HepG2 (cell line): ENCODE results near the gene TBC1D16. TPM values are rescaled to one million over a fixed set of nuclear protein-coding genes. Genes with fewer than 3 reads are reported as not detected.
A peak's percentile ranks its signal among the peaks of the same experiment; 100 is the strongest.

Source experiments
- ARNT ChIP-seq: fragments of 450-650 bp; IDR thresholded peaks from 2 replicates; pipeline ENCODE4 v1.6.1; 2017
- CC2D1A ChIP-seq: sonication (generic); formaldehyde crosslinking; IDR thresholded peaks from 2 replicates; pipeline ENCODE4 v1.8.1; 2023; ENCODE audit warnings: mild to moderate bottlenecking, missing genetic modification reagents
- FOSL2 ChIP-seq: sonication (generic); formaldehyde crosslinking; IDR thresholded peaks from 2 replicates; pipeline ENCODE4 v1.4.0; 2020; ENCODE audit warnings: missing genetic modification reagents
- FOXM1 ChIP-seq: sonication (generic); formaldehyde crosslinking; IDR thresholded peaks from 2 replicates; pipeline ENCODE4 v1.5.0; 2020; ENCODE audit warnings: missing genetic modification reagents
- HNF1B ChIP-seq: sonication (generic); formaldehyde crosslinking; IDR thresholded peaks from 2 replicates; pipeline ENCODE4 v1.5.1; 2020; ENCODE audit warnings: mild to moderate bottlenecking, moderate library complexity, missing genetic modification reagents
- IKZF4 ChIP-seq: sonication (generic); formaldehyde crosslinking; IDR thresholded peaks from 2 replicates; pipeline ENCODE4 v1.5.1; 2020; ENCODE audit warnings: borderline replicate concordance, mild to moderate bottlenecking, low read depth, missing genetic modification reagents; ENCODE audit errors: not compliant biosample characterization
- LBX2 ChIP-seq: sonication (generic); formaldehyde crosslinking; IDR thresholded peaks from 2 replicates; pipeline ENCODE4 v1.5.0; 2020; ENCODE audit warnings: missing genetic modification reagents, mild to moderate bottlenecking, borderline replicate concordance
- MBD4 ChIP-seq: IDR thresholded peaks from 2 replicates; pipeline ENCODE4 v1.6.1; 2012; ENCODE audit warnings: low read length, inconsistent platforms, borderline replicate concordance
- MED8 ChIP-seq: sonication (generic); formaldehyde crosslinking; IDR thresholded peaks from 2 replicates; pipeline ENCODE4 v1.8.1; 2023; ENCODE audit warnings: mild to moderate bottlenecking, missing genetic modification reagents; ENCODE audit not compliant: insufficient replicate concordance
- MIER3 ChIP-seq: IDR thresholded peaks from 2 replicates; pipeline ENCODE4 v1.6.1; 2016; ENCODE audit warnings: missing compliant biosample characterization, borderline replicate concordance
- MLLT10 ChIP-seq: sonication (generic); formaldehyde crosslinking; IDR thresholded peaks from 2 replicates; pipeline ENCODE4 v1.4.0; 2020; ENCODE audit warnings: missing genetic modification reagents
- MXI1 ChIP-seq: IDR thresholded peaks from 3 replicates; pipeline ENCODE4 v1.6.1; 2012; ENCODE audit warnings: low read depth, low read length, inconsistent platforms, borderline replicate concordance
- NCOA1 ChIP-seq: sonication (generic); formaldehyde crosslinking; IDR thresholded peaks from 2 replicates; pipeline ENCODE4 v1.9.0; 2021; ENCODE audit warnings: missing genetic modification reagents
- NR0B2 ChIP-seq: sonication (generic); formaldehyde crosslinking; IDR thresholded peaks from 2 replicates; pipeline ENCODE4 v1.4.0; 2020; ENCODE audit warnings: mild to moderate bottlenecking, missing genetic modification reagents
- RBFOX2 ChIP-seq: fragments of 200-400 bp; formaldehyde crosslinking; IDR thresholded peaks from 2 replicates; pipeline ENCODE4 v1.6.1; 2017; ENCODE audit warnings: low read depth, mild to moderate bottlenecking, low read length
- SYNCRIP ChIP-seq: fragments of 200-400 bp; formaldehyde crosslinking; IDR thresholded peaks from 2 replicates; pipeline ENCODE4 v1.6.1; 2018; ENCODE audit warnings: mild to moderate bottlenecking, low read depth, low read length; ENCODE audit not compliant: insufficient read depth
- TEF ChIP-seq: sonication (generic); formaldehyde crosslinking; IDR thresholded peaks from 2 replicates; pipeline ENCODE4 v1.5.0; 2020; ENCODE audit warnings: missing genetic modification reagents
- TP53 ChIP-seq: sonication (generic); formaldehyde crosslinking; conservative IDR thresholded peaks from 2 replicates; pipeline ENCODE4 v1.4.0; 2020; ENCODE audit warnings: missing genetic modification reagents
- TRIM22 ChIP-seq: fragments of 450-650 bp; IDR thresholded peaks from 2 replicates; pipeline ENCODE4 v1.6.1; 2017
- TSC22D2 ChIP-seq: sonication (generic); formaldehyde crosslinking; IDR thresholded peaks from 2 replicates; pipeline ENCODE4 v1.5.1; 2020; ENCODE audit warnings: missing genetic modification reagents, mild to moderate bottlenecking, borderline replicate concordance
- ZFP37 ChIP-seq: sonication (generic); formaldehyde crosslinking; IDR thresholded peaks from 2 replicates; pipeline ENCODE4 v1.4.0; 2020; ENCODE audit warnings: missing genetic modification reagents, borderline replicate concordance
- ZNF552 ChIP-seq: sonication (generic); formaldehyde crosslinking; IDR thresholded peaks from 2 replicates; pipeline ENCODE4 v1.9.0; 2022; ENCODE audit warnings: missing genetic modification reagents, mild to moderate bottlenecking, borderline replicate concordance
- ZNF616 ChIP-seq: sonication (generic); formaldehyde crosslinking; IDR thresholded peaks from 2 replicates; pipeline ENCODE4 v1.5.0; 2020; ENCODE audit warnings: low read depth, mild to moderate bottlenecking, missing genetic modification reagents
- ZNF878 ChIP-seq: sonication (generic); formaldehyde crosslinking; IDR thresholded peaks from 2 replicates; pipeline ENCODE4 v1.8.1; 2023; ENCODE audit warnings: mild to moderate bottlenecking, missing genetic modification reagents, moderate library complexity
- polyA plus RNA-seq, 8 experiments: library from polyadenylated mRNA; depleted of rRNA in 3 of 8; stranded (reverse) in 7 of 8; unstranded in 1 of 8; fragments of >200 nt; fragmentation: Illumina TruSeq in 4 of 8; extraction: Trizol in 4 of 8; gene quantifications; 2 replicates each; pipeline versions ENCODE4 v1.2.1 to v1.2.3, GENCODE V29; 2011 to 2016; ENCODE audit warnings: low read depth in 4 of 8, missing spikeins in 1 of 8, mixed read lengths in 1 of 8; ENCODE audit not compliant: insufficient read depth in 1 of 8
- total RNA-seq, 5 experiments: library from RNA; depleted of rRNA; stranded (reverse); fragments of >200 nt; fragmentation: Illumina TruSeq; extraction: Trizol; gene quantifications; 2 replicates each; pipeline ENCODE4 v1.2.3, GENCODE V29; 2016; ENCODE audit warnings: low read depth in 1 of 5
- TF ChIP-seq, protein P1 (sequence below): sonication (generic); formaldehyde crosslinking; conservative IDR thresholded peaks from 2 replicates; pipeline ENCODE4 v1.8.1; 2023; ENCODE audit warnings: missing genetic modification reagents

Gene TBC1D16
- total and polyA plus RNA-seq, 2 of the 13 experiments (the other 11 are each of a cell fraction or from before 2014, with no cell fraction given), result 14.9 to 24.9 TPM

- TF ChIP-seq HNF1B (CRISPR knock-in tag), result no peak
- no peak for TF ChIP-seq FOXM1
- no peak for TF ChIP-seq IKZF4 (CRISPR knock-in tag)
- TF ChIP-seq, protein P1, sequence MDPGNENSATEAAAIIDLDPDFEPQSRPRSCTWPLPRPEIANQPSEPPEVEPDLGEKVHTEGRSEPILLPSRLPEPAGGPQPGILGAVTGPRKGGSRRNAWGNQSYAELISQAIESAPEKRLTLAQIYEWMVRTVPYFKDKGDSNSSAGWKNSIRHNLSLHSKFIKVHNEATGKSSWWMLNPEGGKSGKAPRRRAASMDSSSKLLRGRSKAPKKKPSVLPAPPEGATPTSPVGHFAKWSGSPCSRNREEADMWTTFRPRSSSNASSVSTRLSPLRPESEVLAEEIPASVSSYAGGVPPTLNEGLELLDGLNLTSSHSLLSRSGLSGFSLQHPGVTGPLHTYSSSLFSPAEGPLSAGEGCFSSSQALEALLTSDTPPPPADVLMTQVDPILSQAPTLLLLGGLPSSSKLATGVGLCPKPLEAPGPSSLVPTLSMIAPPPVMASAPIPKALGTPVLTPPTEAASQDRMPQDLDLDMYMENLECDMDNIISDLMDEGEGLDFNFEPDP (CRISPR knock-in tag), result 0 out of 2 replicates have a peak, but pooled peaks have one; percentile 82
- TF ChIP-seq SYNCRIP, result no peak
- no peak for TF ChIP-seq MBD4
- no peak for TF ChIP-seq ZFP37 (CRISPR knock-in tag)
- no peak for TF ChIP-seq TEF
- TF ChIP-seq NCOA1 (CRISPR knock-in tag), result no peak
- no peak for TF ChIP-seq MLLT10
- no peak for TF ChIP-seq TRIM22
- no peak for TF ChIP-seq TP53 (CRISPR knock-in tag)
- TF ChIP-seq MIER3 (CRISPR knock-in tag), result no peak
- TF ChIP-seq ZNF616 (CRISPR knock-in tag), result no peak
- no peak for TF ChIP-seq ARNT
- no peak for TF ChIP-seq CC2D1A (CRISPR knock-in tag)
- no peak for TF ChIP-seq TSC22D2 (CRISPR knock-in tag)
- TF ChIP-seq MED8 (CRISPR knock-in tag), result peak; percentile 19
- TF ChIP-seq FOSL2 (CRISPR knock-in tag), result no peak
- TF ChIP-seq MXI1, result no peak
- peak; percentile 79; the same call in 1 of the 2 replicates for TF ChIP-seq NR0B2
- no peak for TF ChIP-seq RBFOX2
- no peak for TF ChIP-seq ZNF878 (CRISPR knock-in tag)
- no peak for TF ChIP-seq ZNF552 (CRISPR knock-in tag)
- TF ChIP-seq LBX2 (CRISPR knock-in tag), result no peak
Measured at GRCh38 chr17:80018917-80019651, 16.6 kb downstream of the TBC1D16 start (continued).
